ENCODE results near the gene SYMPK.

Gene SYMPK

DNA sequence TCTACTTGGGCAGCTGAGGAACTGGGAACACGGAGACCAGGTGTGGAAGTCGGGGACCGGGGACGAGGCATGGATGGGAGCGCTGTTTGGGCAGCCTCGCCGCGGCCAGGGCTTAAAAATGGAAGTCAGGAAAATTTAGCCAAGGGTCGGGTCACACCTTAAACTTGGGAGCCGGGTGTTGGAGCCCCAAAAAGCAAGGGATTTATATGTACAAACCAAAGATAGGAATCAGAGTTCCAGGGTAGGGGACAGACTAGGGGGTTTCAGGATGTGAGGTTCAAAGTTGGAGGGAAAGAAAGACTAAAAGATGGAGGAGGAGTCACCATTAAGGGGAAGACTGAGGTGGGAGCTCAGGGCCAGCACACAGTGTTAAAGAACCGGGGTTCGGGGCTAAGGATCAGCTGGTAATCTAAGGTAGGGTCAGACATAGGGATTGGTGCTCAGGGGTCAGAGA lies 1.7 kb upstream of the SYMPK start:
- DNase-seq (ENCODE audit: low read depth) = no peak
- H3K4me3 ChIP-seq (ENCODE audit: low read depth, low read length) = no peak overlapping the region
- TF ChIP-seq, protein P1, sequence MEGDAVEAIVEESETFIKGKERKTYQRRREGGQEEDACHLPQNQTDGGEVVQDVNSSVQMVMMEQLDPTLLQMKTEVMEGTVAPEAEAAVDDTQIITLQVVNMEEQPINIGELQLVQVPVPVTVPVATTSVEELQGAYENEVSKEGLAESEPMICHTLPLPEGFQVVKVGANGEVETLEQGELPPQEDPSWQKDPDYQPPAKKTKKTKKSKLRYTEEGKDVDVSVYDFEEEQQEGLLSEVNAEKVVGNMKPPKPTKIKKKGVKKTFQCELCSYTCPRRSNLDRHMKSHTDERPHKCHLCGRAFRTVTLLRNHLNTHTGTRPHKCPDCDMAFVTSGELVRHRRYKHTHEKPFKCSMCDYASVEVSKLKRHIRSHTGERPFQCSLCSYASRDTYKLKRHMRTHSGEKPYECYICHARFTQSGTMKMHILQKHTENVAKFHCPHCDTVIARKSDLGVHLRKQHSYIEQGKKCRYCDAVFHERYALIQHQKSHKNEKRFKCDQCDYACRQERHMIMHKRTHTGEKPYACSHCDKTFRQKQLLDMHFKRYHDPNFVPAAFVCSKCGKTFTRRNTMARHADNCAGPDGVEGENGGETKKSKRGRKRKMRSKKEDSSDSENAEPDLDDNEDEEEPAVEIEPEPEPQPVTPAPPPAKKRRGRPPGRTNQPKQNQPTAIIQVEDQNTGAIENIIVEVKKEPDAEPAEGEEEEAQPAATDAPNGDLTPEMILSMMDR (IDR thresholded peaks at IDR 0.05; ENCODE audit: control insufficient read depth, extremely low read depth, insufficient read depth) = no peak

DNA sequence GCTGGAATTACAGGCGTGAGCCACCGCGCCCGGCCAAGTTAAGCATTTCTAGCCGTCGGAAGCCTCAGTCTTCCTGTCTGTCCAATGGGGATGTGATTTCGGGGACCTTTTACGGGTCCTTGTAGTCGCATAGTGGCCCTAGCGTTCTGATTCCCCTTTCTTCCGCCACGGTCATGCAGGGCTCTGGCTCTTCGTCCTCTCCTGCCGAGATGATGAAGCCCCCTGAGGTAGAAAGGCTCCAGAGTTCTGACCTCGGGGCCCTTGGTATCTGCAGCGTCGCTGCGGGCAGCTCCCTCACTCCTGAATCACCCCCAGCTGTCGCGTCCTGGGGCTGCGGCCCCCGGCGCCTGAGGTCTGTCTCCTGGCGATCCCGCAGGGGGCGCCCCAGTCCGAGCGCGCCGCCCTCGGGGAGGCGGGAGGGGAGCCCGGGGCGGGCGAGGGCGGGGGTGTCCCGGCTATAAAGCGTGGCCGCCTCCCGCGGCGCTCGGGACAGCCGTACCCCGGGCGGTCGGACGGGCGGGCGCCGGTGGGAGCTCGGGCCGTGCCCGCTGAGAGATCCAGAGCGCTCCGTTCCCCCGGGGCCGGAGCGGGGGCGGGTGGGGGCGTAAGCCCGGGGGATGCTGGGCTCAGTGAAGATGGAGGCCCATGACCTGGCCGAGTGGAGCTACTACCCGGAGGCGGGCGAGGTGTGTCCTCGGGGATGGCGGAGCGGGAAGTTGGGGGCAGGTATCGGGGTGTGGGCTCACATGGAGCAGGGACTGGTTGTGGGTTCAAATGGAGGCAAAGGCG lies 1.1 kb upstream of the SYMPK start, which contains the start of gene FOXA3:
Gene FOXA3 (plus strand): TSS at position 487 of the 789 bp plus-strand sequence. CDS start 131 bp downstream, at position 618.
- TF ChIP-seq, protein P1 (IDR thresholded peaks at IDR 0.05; ENCODE audit: control insufficient read depth, extremely low read depth, insufficient read depth) = no peak

DNA sequence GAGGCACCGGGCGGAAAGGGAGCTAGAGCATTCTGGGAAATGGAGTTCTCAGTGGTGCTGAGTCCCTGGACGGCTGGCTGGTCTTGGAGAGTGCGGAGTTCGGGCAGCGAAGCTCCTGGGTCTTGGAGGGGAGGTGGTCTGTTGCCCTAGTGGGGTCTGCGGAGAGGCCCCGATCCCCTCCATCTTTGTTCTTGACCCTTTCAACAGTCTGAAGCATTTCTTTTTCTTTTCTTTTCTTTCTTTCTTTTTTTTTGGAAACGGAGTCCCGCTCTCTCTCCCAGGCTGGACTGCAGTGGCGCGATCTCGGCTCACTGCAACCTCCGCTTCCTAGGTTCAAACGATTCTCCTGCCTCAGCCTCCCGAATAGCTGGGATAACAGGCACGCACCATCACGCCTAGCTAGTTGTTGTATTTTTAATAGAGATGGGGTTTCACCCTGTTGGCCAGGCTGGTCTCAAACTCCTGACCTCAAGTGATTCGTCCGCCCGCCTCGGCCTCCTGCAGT lies 440 bp upstream of the SYMPK start:
- peak overlapping the region; percentile 34 for H3K4me3 ChIP-seq (ENCODE audit: low read depth, low read length)
- TF ChIP-seq, protein P1 (IDR thresholded peaks at IDR 0.05; ENCODE audit: control insufficient read depth, extremely low read depth, insufficient read depth) = no peak
- no peak for DNase-seq (ENCODE audit: low read depth)

More for the DNA sequence above, 1.1 kb upstream of the SYMPK start, which contains the start of gene FOXA3:
- H3K4me3 ChIP-seq (ENCODE audit: low read depth, low read length) = peak within 1 kb of the TSS; percentile 34
- no peak for DNase-seq (ENCODE audit: low read depth)

DNA sequence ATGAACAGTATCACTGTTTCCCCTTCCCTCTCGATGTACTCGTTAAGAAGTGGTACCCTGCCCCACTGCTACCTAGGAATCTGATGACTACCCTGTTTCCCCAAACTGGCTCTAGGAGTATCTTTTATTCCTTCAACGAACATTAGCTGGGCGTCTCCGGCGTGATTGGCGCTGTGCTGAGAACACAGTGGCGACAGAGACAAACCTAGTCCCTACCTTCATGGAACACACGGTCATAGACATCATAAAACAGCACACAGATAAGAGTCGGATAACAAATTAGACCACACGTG lies 730 bp downstream of the SYMPK start:
- TF ChIP-seq, protein P1 (IDR thresholded peaks at IDR 0.05; ENCODE audit: control insufficient read depth, extremely low read depth, insufficient read depth) = no peak
- H3K4me3 ChIP-seq (ENCODE audit: low read depth, low read length) = peak overlapping the region; percentile 86
- DNase-seq (ENCODE audit: low read depth) = no peak

DNA sequence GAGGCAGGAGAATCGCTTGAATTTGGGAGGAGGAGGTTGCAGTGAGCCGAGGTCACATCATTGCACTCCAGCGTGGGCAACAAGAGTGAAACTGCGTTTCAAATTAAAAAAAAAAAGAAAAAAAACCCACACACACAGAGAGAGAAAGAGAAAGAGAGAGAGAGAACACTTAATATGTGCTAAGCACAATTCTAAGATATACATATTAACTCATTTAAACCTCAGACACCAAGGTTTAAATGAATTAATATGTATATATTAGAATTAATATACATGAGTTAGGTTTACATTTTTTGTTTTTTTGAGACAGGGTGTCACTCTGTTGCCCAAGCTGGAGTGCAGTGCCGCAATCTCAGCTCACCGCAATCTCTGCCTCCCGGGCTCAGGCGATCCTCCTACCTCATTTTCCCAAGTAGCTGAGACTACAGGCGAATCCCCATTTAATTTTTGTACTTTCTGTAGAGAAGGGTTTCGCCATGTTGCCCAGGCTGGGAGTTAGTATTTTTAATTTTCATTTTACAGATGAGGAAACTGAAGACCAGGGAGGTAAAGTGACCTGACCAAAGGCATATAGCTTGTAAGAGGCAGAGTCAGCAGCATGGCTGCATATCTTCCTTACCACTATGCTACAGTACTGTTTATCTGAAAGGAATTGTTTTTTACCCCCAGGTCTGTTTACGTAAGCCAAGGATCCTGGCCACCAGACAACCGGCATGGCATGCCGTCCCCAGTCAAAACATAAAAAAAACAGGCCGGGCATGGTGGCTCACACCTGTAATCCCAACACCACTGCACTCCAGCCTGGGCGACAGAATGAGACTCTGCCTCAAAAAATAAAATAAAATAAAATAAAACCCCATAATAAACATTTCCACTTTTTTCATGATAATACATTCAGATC lies 2.3 kb downstream of the SYMPK start:
- no peak for DNase-seq (ENCODE audit: low read depth)
- H3K4me3 ChIP-seq (ENCODE audit: low read depth, low read length) = no peak overlapping the region
- TF ChIP-seq, protein P1 (IDR thresholded peaks at IDR 0.05; ENCODE audit: control insufficient read depth, extremely low read depth, insufficient read depth) = no peak

DNA sequence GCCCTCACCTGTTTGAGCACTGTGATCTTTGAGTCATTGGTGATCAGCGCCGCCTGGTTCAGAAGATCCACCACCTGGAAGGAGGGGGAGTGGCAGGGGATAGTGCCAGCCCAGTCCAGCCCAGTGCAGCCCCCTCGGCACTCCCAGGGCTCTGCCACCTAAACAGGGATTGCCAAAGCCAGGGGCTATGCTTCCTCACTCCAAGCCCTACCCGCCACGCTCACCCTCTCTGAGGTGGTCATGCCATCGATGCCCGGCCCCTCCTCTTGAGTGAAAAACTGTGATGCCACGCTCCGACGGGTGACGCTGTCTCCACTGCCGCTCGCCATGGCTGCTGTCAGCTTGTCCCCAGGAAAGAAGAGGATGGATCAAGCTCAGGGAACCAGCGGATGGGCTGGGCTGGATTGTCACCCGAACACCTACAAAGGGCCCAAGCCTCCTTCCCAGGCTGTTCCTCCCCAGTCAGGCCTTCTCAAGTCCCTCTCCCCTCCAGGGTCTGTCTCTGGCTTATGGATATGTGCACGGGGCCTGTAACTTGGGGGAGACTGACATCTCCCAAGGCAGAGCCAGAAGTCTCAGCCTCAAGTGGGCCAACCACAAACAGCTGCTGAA lies 8.7 kb downstream of the SYMPK start:
- DNase-seq (ENCODE audit: low read depth) = no peak
- TF ChIP-seq, protein P1 (IDR thresholded peaks at IDR 0.05; ENCODE audit: control insufficient read depth, extremely low read depth, insufficient read depth) = no peak
- H3K4me3 ChIP-seq (ENCODE audit: low read depth, low read length) = no peak overlapping the region
